KMS-11 (cell line): ENCODE results near the gene LRCH2.

Experiments
- H2AFZ ChIP-seq: fragments of 200-600 bp; sonication (generic); 2 replicates; pipeline ENCODE4 v1.6.1; 2016; ENCODE audit warnings: antibody characterized with exemption, mixed run types, low read depth
- H3K27ac ChIP-seq: fragments of 200-600 bp; sonication (generic); 2 replicates; pipeline ENCODE4 v1.6.1; 2016; ENCODE audit warnings: mild to moderate bottlenecking, mixed run types
- H3K27me3 ChIP-seq: fragments of 200-600 bp; sonication (generic); 2 replicates; pipeline ENCODE4 v1.6.1; 2017; ENCODE audit warnings: mild to moderate bottlenecking, low read depth, mixed run types, moderate library complexity; ENCODE audit not compliant: insufficient read depth
- H3K36me3 ChIP-seq: fragments of 200-600 bp; sonication (generic); 2 replicates; pipeline ENCODE4 v1.6.1; 2017; ENCODE audit warnings: mild to moderate bottlenecking, mixed run types; ENCODE audit not compliant: insufficient read depth
- H3K4me1 ChIP-seq: fragments of 200-600 bp; sonication (generic); 2 replicates; pipeline ENCODE4 v1.6.1; 2016; ENCODE audit warnings: mild to moderate bottlenecking, low read depth, mixed run types; ENCODE audit not compliant: poor library complexity, severe bottlenecking
- H3K4me2 ChIP-seq: fragments of 200-600 bp; sonication (generic); 2 replicates; pipeline ENCODE4 v1.7.0; 2016; ENCODE audit warnings: mild to moderate bottlenecking, mixed run types
- H3K4me3 ChIP-seq: fragments of 200-600 bp; sonication (generic); IDR thresholded peaks from 2 replicates; pipeline ENCODE4 v1.6.1; 2017; ENCODE audit warnings: low read depth, low read length, mixed read lengths; ENCODE audit not compliant: insufficient read depth
- H3K79me2 ChIP-seq: fragments of 200-600 bp; sonication (generic); 2 replicates; pipeline ENCODE4 v1.6.1; 2016; ENCODE audit warnings: low read depth, mixed run types; ENCODE audit not compliant: insufficient read depth
- H3K9ac ChIP-seq: fragments of 200-600 bp; sonication (generic); 2 replicates; pipeline ENCODE4 v1.6.1; 2016; ENCODE audit warnings: mild to moderate bottlenecking, mixed run types
- H4K20me1 ChIP-seq: fragments of 200-600 bp; sonication (generic); 2 replicates; pipeline ENCODE4 v1.6.1; 2016; ENCODE audit warnings: mild to moderate bottlenecking, mixed run types; ENCODE audit not compliant: insufficient read depth
- TF ChIP-seq, protein P1 (sequence below): fragments of 200-600 bp; sonication (generic); conservative IDR thresholded peaks from 2 replicates; pipeline ENCODE4 v1.6.1; 2017; ENCODE audit warnings: low read depth, mild to moderate bottlenecking, antibody characterized with exemption, low read length, moderate library complexity, mixed read lengths

The LRCH2 gene

DNA sequence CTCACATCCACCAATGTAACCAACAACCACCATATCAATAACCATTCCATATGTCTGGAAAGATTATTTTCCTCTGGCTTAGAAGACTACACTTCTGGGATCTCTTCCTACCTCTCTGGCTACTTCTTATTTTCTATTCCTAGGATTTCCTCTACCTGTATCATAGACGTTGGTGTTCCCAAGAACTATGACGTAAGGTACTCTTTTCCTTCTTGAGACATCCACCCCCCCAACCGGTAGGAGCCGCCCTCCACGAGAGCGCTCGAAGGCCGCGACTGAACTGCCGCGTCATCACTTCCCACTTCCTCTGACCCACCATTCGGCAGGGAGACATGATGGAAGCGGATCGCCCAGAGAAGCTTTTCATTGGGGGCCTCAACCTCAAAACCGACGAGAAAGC lies 44.8 kb downstream of the LRCH2 start, which contains the start of gene RBMXL3:
TSS of gene RBMXL3 (plus strand) at position 301 of the 400 bp plus-strand sequence. CDS start at position 333, 32 bp downstream.
- H2AFZ ChIP-seq: no peak within 1 kb of the TSS
- no peaks in the 10 kb centered on the region for H3K79me2 ChIP-seq
- no peak within 1 kb of the TSS for H3K27ac ChIP-seq
- H3K9ac ChIP-seq: no peak within 1 kb of the TSS
- H4K20me1 ChIP-seq: no peaks in the 10 kb centered on the region
- H3K4me2 ChIP-seq: no peak within 1 kb of the TSS
- H3K4me3 ChIP-seq: no peak within 1 kb of the TSS
- H3K36me3 ChIP-seq: no peaks in the 10 kb centered on the region
- TF ChIP-seq, protein P1, sequence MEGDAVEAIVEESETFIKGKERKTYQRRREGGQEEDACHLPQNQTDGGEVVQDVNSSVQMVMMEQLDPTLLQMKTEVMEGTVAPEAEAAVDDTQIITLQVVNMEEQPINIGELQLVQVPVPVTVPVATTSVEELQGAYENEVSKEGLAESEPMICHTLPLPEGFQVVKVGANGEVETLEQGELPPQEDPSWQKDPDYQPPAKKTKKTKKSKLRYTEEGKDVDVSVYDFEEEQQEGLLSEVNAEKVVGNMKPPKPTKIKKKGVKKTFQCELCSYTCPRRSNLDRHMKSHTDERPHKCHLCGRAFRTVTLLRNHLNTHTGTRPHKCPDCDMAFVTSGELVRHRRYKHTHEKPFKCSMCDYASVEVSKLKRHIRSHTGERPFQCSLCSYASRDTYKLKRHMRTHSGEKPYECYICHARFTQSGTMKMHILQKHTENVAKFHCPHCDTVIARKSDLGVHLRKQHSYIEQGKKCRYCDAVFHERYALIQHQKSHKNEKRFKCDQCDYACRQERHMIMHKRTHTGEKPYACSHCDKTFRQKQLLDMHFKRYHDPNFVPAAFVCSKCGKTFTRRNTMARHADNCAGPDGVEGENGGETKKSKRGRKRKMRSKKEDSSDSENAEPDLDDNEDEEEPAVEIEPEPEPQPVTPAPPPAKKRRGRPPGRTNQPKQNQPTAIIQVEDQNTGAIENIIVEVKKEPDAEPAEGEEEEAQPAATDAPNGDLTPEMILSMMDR: no peak
- H3K27me3 ChIP-seq: no peaks in the 10 kb centered on the region
- no peaks in the 10 kb centered on the region for H3K4me1 ChIP-seq

DNA sequence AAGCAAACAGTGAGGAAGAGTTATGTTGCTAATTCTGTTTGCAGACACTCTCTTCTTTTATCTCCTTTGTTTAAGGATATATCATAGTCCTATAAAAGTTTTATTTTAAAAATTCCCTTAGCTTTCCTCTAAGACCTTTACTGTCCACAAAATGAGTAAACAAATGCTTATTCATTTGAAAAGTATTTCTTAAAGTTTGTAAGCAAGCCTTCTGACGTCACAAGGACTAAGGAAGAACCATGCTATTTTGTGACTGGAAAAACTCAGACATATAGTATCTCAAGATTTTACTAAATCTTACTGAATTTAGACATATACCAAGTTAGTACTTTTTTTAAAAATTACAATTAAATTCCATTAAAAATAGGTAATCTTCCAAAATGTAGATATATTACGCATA lies 49.9 kb downstream of the LRCH2 start:
- H3K4me3 ChIP-seq: no peak overlapping the region
- TF ChIP-seq, protein P1: no peak
- no peaks in the 10 kb centered on the region for H3K36me3 ChIP-seq
- H3K4me2 ChIP-seq: no peak overlapping the region
- no peak overlapping the region for H3K27ac ChIP-seq
- H3K4me1 ChIP-seq: no peaks in the 10 kb centered on the region
- no peaks in the 10 kb centered on the region for H4K20me1 ChIP-seq
- H3K27me3 ChIP-seq: no peaks in the 10 kb centered on the region
- no peak overlapping the region for H3K9ac ChIP-seq
- H3K79me2 ChIP-seq: no peaks in the 10 kb centered on the region
- H2AFZ ChIP-seq: no peak overlapping the region

DNA sequence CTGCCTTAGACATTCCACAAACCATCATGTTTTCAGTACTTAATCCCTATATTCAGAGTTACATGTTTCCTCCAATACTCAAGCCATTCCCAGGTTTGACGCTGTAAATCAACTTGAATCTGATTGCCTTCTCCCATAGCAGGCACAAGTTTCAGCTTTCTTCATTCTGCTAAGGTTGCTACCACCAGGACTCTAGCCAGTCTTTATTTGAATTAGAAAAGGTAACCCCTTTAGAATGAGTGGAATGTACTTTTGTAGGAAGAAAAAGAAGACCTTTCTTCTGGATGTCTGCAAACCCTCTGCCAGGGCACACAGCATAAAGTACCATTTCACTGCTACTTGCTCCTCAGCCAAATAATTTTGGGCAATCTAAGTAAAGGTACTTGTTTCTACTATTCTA lies 55.4 kb downstream of the LRCH2 start:
- Histone ChIP-seq H3K4me2 (no peak overlapping the region), H3K36me3 (no peaks in the 10 kb centered on the region), H3K9ac (no peak overlapping the region), H3K79me2 (no peaks in the 10 kb centered on the region), H2AFZ (no peak overlapping the region), H3K4me3 (no peak overlapping the region), H4K20me1 (no peaks in the 10 kb centered on the region), H3K27ac (no peak overlapping the region), H3K27me3 (no peaks in the 10 kb centered on the region), H3K4me1 (no peaks in the 10 kb centered on the region)
- TF ChIP-seq, protein P1: no peak

DNA sequence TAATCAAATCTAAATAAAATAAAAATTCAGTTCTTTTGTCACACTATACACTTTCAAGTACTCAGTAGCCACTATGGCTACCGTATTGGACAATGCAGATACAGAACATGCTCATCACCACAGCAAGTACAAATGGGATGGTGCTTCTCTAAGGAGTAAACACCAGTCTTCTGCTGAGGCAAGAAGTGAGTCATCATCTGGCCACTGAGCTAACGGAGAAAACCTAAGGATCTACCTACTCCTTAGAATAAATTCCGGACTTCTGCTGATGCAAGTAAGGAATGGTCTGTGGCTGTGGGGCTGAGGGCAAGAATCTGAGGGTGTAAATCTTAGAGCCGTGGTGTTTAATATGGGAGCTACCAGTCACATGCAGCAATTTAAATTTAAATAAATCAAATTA lies 56.0 kb downstream of the LRCH2 start:
- Histone ChIP-seq H3K4me2 (no peak overlapping the region), H4K20me1 (no peaks in the 10 kb centered on the region), H3K9ac (no peak overlapping the region), H2AFZ (no peak overlapping the region), H3K27me3 (no peaks in the 10 kb centered on the region), H3K4me3 (no peak overlapping the region), H3K27ac (no peak overlapping the region), H3K36me3 (no peaks in the 10 kb centered on the region), H3K79me2 (no peaks in the 10 kb centered on the region), H3K4me1 (no peaks in the 10 kb centered on the region)
- TF ChIP-seq, protein P1: no peak
